ENCODE results near the gene HECTD3. TPM values are rescaled to one million over a fixed set of nuclear protein-coding genes. Genes with fewer than 3 reads are reported as not detected.
A peak's percentile ranks its signal among the peaks of the same experiment; 100 is the strongest.
"Not testable (repeated sequence)": the region's sequence is repeated elsewhere in the genome, so short reads cannot be mapped to it uniquely, and the experiment has no call there.

The HECTD3 gene
- total and polyA plus RNA-seq, 2 experiments from 2014 or later: 22.5 to 28.1 TPM

GRCh38 chr1:44985747-44986359 is 25.3 kb downstream of the HECTD3 start:
- Histone ChIP-seq H3K36me3 (no peaks in the 10 kb centered on the region), H3K27ac (peak overlapping the region; percentile 47), H3K4me3 (peak overlapping the region; percentile 48), H3K4me1 (ENCODE audit: low read depth) (peaks cover 6% of the 10 kb centered on the region), H3K27me3 (no peaks in the 10 kb centered on the region), H3K9me3 (ENCODE audit: low read depth) (no peaks in the 10 kb centered on the region)
- peak in 1 of 2 donors; percentile 9 for DNase-seq (ENCODE audit: low read depth in 1 of 2, low spot score in 1 of 2)
- TF ChIP-seq CTCF (IDR thresholded peaks at IDR 0.05; ENCODE audit: low read depth, low read length): no peak

- peaks cover 35% of the 10 kb centered on the region for H3K36me3 ChIP-seq
- H3K4me1 ChIP-seq (ENCODE audit: low read depth); H3K4me3 ChIP-seq; H3K27me3 ChIP-seq; DNase-seq (ENCODE audit: low read depth in 1 of 2, low spot score in 1 of 2); H3K9me3 ChIP-seq (ENCODE audit: low read depth); H3K27ac ChIP-seq: not testable (repeated sequence)
These were observed 33.8 kb downstream of the HECTD3 start for GRCh38 chr1:44977372-44977771.

GRCh38 chr1:44976252-44976651 is 34.9 kb downstream of the HECTD3 start:
- Histone ChIP-seq H3K27ac (no peak overlapping the region), H3K36me3 (peaks cover 35% of the 10 kb centered on the region), H3K27me3 (no peaks in the 10 kb centered on the region), H3K4me1 (ENCODE audit: low read depth) (no peaks in the 10 kb centered on the region), H3K9me3 (ENCODE audit: low read depth) (no peaks in the 10 kb centered on the region), H3K4me3 (no peak overlapping the region)
- no peak for DNase-seq (ENCODE audit: low read depth in 1 of 2, low spot score in 1 of 2)
- no peak for TF ChIP-seq CTCF (IDR thresholded peaks at IDR 0.05; ENCODE audit: low read depth, low read length)

GRCh38 chr1:44973645-44974044 is 37.5 kb downstream of the HECTD3 start:
- H3K36me3 ChIP-seq: peaks cover 24% of the 10 kb centered on the region
- no peak for DNase-seq (ENCODE audit: low read depth in 1 of 2, low spot score in 1 of 2)
- no peaks in the 10 kb centered on the region for H3K27me3 ChIP-seq
- no peaks in the 10 kb centered on the region for H3K9me3 ChIP-seq (ENCODE audit: low read depth)
- H3K4me1 ChIP-seq (ENCODE audit: low read depth): no peaks in the 10 kb centered on the region
- no peak for TF ChIP-seq CTCF (IDR thresholded peaks at IDR 0.05; ENCODE audit: low read depth, low read length)
- no peak overlapping the region for H3K4me3 ChIP-seq
- no peak overlapping the region for H3K27ac ChIP-seq

GRCh38 chr1:44970317-44970716 is 40.8 kb downstream of the HECTD3 start:
- peaks cover 3% of the 10 kb centered on the region for H3K36me3 ChIP-seq
- no peaks in the 10 kb centered on the region for H3K27me3 ChIP-seq
- no peak for TF ChIP-seq CTCF (IDR thresholded peaks at IDR 0.05; ENCODE audit: low read depth, low read length)
- H3K4me3 ChIP-seq: no peak overlapping the region
- no peaks in the 10 kb centered on the region for H3K9me3 ChIP-seq (ENCODE audit: low read depth)
- DNase-seq (ENCODE audit: low read depth in 1 of 2, low spot score in 1 of 2): peak in 1 of 2 donors; percentile 70
- no peak overlapping the region for H3K27ac ChIP-seq
- H3K4me1 ChIP-seq (ENCODE audit: low read depth): no peaks in the 10 kb centered on the region

GRCh38 chr1:44964396-44964795 is 46.7 kb downstream of the HECTD3 start:
- no peaks in the 10 kb centered on the region for H3K27me3 ChIP-seq
- no peak for TF ChIP-seq CTCF (IDR thresholded peaks at IDR 0.05; ENCODE audit: low read depth, low read length)
- no peaks in the 10 kb centered on the region for H3K4me1 ChIP-seq (ENCODE audit: low read depth)
- DNase-seq (ENCODE audit: low read depth in 1 of 2, low spot score in 1 of 2): no peak
- no peak overlapping the region for H3K27ac ChIP-seq
- H3K4me3 ChIP-seq: no peak overlapping the region
- no peaks in the 10 kb centered on the region for H3K9me3 ChIP-seq (ENCODE audit: low read depth)
- H3K36me3 ChIP-seq: no peaks in the 10 kb centered on the region

Data from cardiac muscle cell (in vitro differentiated cells and primary cell).